HG02759 (cell line): ENCODE measurements around the gene C10orf67.
"Not testable (repeated sequence)": the region's sequence is repeated elsewhere in the genome, so short reads cannot be mapped to it uniquely, and the experiment has no call there.

Source experiments
- ATAC-seq: cut with Tn5 transposase; IDR thresholded peaks from one replicate; pipeline ENCODE4 v1.9.1; 2021; ENCODE audit warnings: mild to moderate bottlenecking, moderate library complexity; ENCODE audit not compliant: unreplicated experiment

Gene C10orf67

DNA sequence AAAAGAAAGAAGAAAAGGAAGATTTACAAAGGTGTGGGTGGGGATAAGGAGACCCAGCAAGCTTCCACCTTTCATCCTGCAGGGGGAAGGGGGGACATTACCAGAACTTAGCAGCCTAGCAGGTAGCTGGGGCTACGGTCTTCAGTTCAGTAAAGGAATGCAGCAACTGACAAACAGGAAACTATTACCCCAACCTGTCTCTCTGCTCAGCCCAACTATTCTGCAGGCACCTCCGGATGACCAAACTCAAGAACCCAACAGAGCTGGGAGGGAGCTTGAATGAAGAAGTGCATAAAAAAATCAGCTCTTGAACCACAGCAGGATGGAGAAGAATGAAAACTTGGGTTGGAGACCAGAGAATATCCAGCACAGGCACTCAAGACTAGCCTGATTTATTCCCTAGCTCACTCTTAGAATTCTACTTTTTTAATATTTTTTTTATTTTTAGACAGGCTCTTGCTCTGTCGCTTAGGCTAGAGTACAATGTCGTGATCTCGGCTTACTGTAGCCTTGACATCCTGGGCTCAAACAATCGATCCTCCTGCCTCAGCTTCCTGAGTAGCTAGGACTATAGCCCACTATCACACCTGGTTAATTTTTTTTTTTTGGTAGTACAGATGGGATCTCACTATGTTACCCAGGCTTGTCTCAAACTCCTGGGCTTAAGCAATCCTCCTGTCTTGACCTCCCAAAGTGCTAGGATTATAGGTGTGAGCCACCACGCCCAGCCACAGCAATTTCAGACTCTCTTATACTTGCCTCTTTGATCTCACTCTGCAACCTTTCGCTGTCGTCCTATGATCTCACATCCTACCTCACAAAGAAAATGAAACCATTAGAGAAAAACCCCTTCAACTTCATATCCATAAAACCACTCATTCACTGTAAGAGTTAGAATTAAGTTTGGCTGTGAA lies 18.5 kb upstream of the C10orf67 start:
- peak; percentile 29 for ATAC-seq

GRCh38 chr10:23362069-23362830 lies 17.7 kb upstream of the C10orf67 start:
- ATAC-seq = peak; percentile 42

DNA sequence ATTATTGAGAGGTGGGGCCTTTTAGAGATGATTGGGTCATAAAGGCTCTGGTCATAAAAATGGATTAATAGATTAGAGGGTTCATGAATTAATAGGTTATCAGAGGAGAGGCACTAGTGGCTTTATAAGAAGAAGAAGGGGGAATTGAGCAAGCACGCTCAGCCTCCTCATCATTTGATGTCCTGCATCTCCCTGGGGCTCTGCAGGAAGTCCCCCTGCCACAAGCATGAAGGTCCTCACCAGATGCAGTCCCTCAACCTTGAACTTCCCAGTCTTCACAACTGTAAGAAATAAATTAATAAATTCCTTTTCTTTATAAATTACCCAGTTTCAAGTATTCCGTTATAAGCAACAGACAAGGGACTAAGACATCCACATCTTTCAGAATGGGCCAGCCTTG lies 17.1 kb upstream of the C10orf67 start:
- ATAC-seq = no peak

GRCh38 chr10:23359692-23360380 lies 15.2 kb upstream of the C10orf67 start:
- no peak for ATAC-seq

- no peak for ATAC-seq
These were observed 13.8 kb upstream of the C10orf67 start for GRCh38 chr10:23358357-23358756.

DNA sequence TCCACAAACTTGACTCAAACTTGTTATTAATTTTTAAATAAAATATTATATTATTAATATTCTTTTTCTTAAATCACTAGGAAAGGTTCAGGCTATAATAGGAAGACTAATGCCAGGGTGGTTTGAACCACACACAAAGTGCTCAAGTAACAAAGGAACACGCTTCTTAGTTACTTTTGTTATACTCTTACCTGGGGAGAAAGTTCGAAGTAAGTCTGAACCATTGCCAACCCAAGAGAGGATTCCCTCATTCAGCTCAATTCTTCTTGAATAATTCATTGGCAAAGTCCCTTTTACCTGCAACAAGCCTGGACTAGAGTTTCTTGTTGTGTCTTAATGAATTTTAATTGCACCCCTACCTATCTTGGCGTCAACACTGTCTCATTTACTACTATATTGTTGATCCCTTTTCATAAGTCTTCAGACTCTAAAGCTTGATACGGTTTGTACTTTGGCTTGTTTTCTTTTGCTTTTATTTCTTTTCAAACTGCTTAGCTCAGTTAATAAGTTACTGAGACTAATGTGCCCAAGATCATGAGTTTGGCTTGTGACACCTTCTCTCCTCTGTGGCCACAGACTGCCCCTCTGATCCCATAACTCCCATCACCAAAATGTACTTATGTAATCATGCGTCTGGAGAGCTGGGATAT lies 10.2 kb upstream of the C10orf67 start:
- ATAC-seq = no peak

GRCh38 chr10:23351926-23352519 lies 7.4 kb upstream of the C10orf67 start:
- no peak for ATAC-seq

GRCh38 chr10:23350706-23351105 lies 6.1 kb upstream of the C10orf67 start:
- ATAC-seq = not testable (repeated sequence)

- ATAC-seq = no peak
These were observed 1.3 kb upstream of the C10orf67 start for GRCh38 chr10:23345861-23346260.

DNA sequence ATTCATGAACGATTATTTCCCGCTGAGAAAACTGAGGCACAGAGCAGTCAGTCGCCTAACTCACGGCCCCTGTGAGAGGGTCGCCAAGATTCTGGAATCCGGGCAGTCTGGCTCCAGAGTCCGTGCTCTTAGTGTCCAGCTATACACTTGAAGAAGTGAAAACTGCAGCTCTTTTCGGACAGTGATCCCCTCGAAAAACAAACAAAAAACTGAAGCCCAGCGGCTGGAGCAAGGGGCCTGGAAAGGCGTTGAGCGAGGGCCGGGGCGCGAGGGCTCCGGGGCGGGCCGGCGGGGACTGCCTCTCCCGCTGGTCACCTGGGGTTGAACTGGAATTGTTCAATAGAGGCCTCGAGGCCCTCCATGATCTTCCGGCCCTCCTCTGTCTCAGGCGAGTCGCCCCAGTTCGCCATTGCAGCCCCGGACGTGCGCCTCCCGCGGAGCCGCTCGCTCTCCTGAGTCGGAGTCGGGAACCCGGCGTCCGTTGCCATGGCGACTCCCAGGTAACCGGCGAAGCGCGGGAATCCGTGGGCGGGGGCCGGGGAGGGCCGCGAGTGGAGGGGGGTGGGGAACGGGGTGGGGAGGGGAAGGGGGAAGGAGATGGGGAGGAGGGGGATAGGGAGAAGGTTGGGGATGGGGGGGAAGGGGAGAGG lies 881 bp downstream of the C10orf67 start:
- peak; percentile 38 for ATAC-seq

DNA sequence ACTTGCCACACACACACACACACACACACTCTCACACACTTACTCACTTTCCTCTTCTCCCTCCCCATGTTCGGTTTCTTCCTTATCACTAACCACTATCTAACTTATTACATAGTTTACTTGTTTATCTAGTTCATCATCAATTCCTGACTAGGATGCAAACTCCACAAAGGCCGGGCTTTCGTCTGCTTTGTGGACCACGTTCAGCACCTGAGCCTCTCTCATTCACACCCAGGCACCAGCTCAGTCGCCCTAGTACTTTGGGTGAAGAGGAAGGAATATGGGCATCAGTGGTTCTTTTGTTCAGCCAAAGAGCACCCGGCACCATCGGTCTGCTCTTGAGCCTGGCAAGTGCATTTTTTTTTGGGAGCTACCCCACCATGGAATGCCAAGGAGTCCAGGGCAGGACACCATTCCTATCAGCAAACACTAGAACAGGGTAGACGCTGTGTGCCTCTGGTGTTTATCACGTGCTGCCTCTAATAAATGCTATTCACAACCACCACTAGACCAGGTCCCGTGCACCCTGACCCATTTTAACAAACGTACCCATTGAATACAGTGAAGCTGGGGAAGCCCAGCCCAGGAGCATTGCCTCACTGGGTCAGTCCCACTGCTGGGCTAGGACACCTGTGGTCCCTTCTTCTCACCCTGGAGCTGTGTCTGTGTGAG lies 2.2 kb downstream of the C10orf67 start:
- ATAC-seq = no peak

GRCh38 chr10:23341004-23341403 lies 3.6 kb downstream of the C10orf67 start:
- no peak for ATAC-seq

DNA sequence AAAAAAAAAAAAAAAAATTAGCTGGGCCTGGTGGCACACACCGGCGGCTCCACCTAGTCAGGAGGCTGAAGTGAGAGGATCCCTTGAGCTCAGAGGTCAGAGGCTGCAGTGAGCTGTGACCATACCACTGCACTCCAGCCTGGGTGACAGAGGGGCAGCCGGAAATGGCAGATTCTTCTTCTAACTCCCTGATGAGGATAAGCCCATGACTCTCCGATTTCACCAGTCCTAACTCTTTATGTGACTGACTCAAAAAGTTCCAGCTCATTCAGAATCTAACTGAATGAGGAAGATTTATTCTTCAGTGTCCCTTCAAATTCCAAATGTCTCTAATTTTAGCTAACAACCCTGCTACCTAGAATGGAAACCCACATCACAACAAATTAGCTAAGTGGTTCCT lies 4.2 kb downstream of the C10orf67 start:
- no peak for ATAC-seq

- ATAC-seq = no peak
These were observed 5.7 kb downstream of the C10orf67 start for GRCh38 chr10:23338886-23339285.

GRCh38 chr10:23338155-23338828 lies 6.3 kb downstream of the C10orf67 start:
- peak; percentile 38 for ATAC-seq

- peak; percentile 33 for ATAC-seq
These were observed 7.0 kb downstream of the C10orf67 start for GRCh38 chr10:23337616-23338015.

- ATAC-seq = no peak
These were observed 12.9 kb downstream of the C10orf67 start for GRCh38 chr10:23331567-23332301.

GRCh38 chr10:23330948-23331347 lies 13.6 kb downstream of the C10orf67 start:
- no peak for ATAC-seq
